OCI-LY7 (cell line): ENCODE results near the gene OR1L1. TPM values are rescaled to one million over a fixed set of nuclear protein-coding genes. Genes with fewer than 3 reads are reported as not detected.

Experiments used
- Bru-seq: library from RNA; stranded (reverse); fragments of 400-500 nt; gene quantifications from one replicate; lab custom pipeline; 2021; lab: Mats Ljungman, UMichigan
- BruChase-seq, 2 experiments: library from RNA; stranded (reverse); fragments of 400-500 nt; gene quantifications; one replicate each; lab custom pipeline; 2021; lab: Mats Ljungman, UMichigan
- BruUV-seq: library from RNA; stranded (reverse); fragments of 400-500 nt; replicated peaks from 2 replicates; lab custom pipeline; 2021; lab: Mats Ljungman, UMichigan
- CTCF ChIA-PET: fragments of 300-600 bp; sonication (Branson Sonifier 250); formaldehyde crosslinking; loops from one replicate; lab custom pipeline; 2022; ENCODE audit warnings: antibody characterized with exemption; ENCODE audit not compliant: unreplicated experiment; lab: Charles Lee
- POLR2A ChIA-PET: fragments of 300-600 bp; sonication (Branson Sonifier 250); formaldehyde crosslinking; loops from one replicate; lab custom pipeline; 2022; ENCODE audit warnings: antibody characterized with exemption; lab: Charles Lee
- DNase-seq: peaks from one replicate; pipeline ENCODE4 v3.0.0-alpha.2; 2015; ENCODE audit warnings: low spot score
- H2AFZ ChIP-seq: fragments of 200-600 bp; sonication (generic), shearing (Covaris generic); 2 replicates; pipeline ENCODE4 v1.6.1; 2014; ENCODE audit warnings: mild to moderate bottlenecking, antibody characterized with exemption, low read length, moderate library complexity
- H3K27ac ChIP-seq: fragments of 200-600 bp; sonication (generic); 2 replicates; pipeline ENCODE4 v1.5.1; 2014; ENCODE audit warnings: mixed run types, low read depth, mild to moderate bottlenecking, moderate library complexity, low read length, inconsistent platforms; ENCODE audit not compliant: poor library complexity, severe bottlenecking
- H3K36me3 ChIP-seq: fragments of 200-600 bp; sonication (generic); 2 replicates; pipeline ENCODE4 v1.6.1; 2014; ENCODE audit warnings: mild to moderate bottlenecking, antibody characterized with exemption, low read length, moderate library complexity, mixed read lengths; ENCODE audit not compliant: insufficient read depth
- H3K4me1 ChIP-seq: fragments of 200-600 bp; sonication (generic); 2 replicates; pipeline ENCODE4 v1.5.1; 2014; ENCODE audit warnings: mild to moderate bottlenecking, low read length; ENCODE audit not compliant: insufficient read depth, poor library complexity, severe bottlenecking
- H3K4me2 ChIP-seq: fragments of 200-600 bp; sonication (generic); 2 replicates; pipeline ENCODE4 v1.6.1; 2014; ENCODE audit warnings: mild to moderate bottlenecking, low read length
- H3K4me3 ChIP-seq: fragments of 200-600 bp; sonication (generic); 2 replicates; pipeline ENCODE4 v1.5.1; 2014; ENCODE audit warnings: mild to moderate bottlenecking, low read depth, low read length; ENCODE audit not compliant: poor library complexity, severe bottlenecking
- H3K79me2 ChIP-seq: fragments of 200-600 bp; sonication (generic); 2 replicates; pipeline ENCODE4 v1.6.1; 2016; ENCODE audit warnings: low read depth, mild to moderate bottlenecking, low read length, moderate library complexity, mixed read lengths; ENCODE audit not compliant: insufficient read depth
- H3K9me2 ChIP-seq: fragments of 200-600 bp; sonication (generic); 2 replicates; pipeline ENCODE4 v1.6.1; 2016; ENCODE audit warnings: mild to moderate bottlenecking, low read length, mixed read lengths; ENCODE audit not compliant: insufficient read depth
- H3K9me3 ChIP-seq: fragments of 200-600 bp; sonication (generic); 2 replicates; pipeline ENCODE4 v1.6.1; 2014; ENCODE audit warnings: mild to moderate bottlenecking, mixed run types, low read length, mixed read lengths
- H4K20me1 ChIP-seq: fragments of 200-600 bp; sonication (generic); 2 replicates; pipeline ENCODE4 v1.6.1; 2014; ENCODE audit warnings: mild to moderate bottlenecking, antibody characterized with exemption, low read length, moderate library complexity, mixed read lengths; ENCODE audit not compliant: insufficient read depth
- CTCF ChIP-seq: fragments of 200-600 bp; sonication (generic); conservative IDR thresholded peaks from 2 replicates; pipeline ENCODE4 v1.5.1; 2014; ENCODE audit warnings: mild to moderate bottlenecking, antibody characterized with exemption, low read length, moderate library complexity, mixed read lengths
- EZH2phosphoT487 ChIP-seq: fragments of 200-600 bp; sonication (generic); IDR thresholded peaks from 2 replicates; pipeline ENCODE4 v1.6.1; 2018; ENCODE audit warnings: low read depth, borderline replicate concordance, mild to moderate bottlenecking, mixed run types, antibody characterized with exemption, low read length, moderate library complexity, mixed read lengths
- intact Hi-C: fragments of 100-400 bp; cut with micrococcal nuclease; formaldehyde crosslinking; loops from one replicate; pipeline ENCODE4 v1.10.0; 2022; ENCODE audit not compliant: unreplicated experiment
- long read RNA-seq: library from polyadenylated mRNA; stranded (forward); transcript quantifications from one replicate; pipeline ENCODE4 v2.0.0, GENCODE V29; 2022
- total RNA-seq, 2 experiments: library from RNA; depleted of rRNA in 1 of 2; stranded (reverse); fragments of >200 nt in 1 of 2; shearing (Covaris generic) in 1 of 2; gene quantifications; 2 replicates each; pipeline ENCODE4 v1.2.3, GENCODE V29; 2014 to 2022

The OR1L1 gene
- total RNA-seq (2014; rRNA removed; shearing (Covaris generic)) = not detected in 2 replicates
- total RNA-seq (2022) = not detected in 2 replicates
- not detected for Bru-seq, nascent RNA
- not detected for BruChase-seq, experiment 1, labeled RNA remaining after a 6-hour chase
- not detected for BruChase-seq, experiment 2, labeled RNA remaining after a 2-hour chase
- long read RNA-seq = 0 reads

GRCh38 chr9:122661416-122661815 lies at the start of gene OR1L1:
OR1L1 (plus strand) TSS chr9:122661716; CDS start chr9:122661716, 0 bp downstream.
- no peak within 1 kb of the TSS for H3K4me3 ChIP-seq
- H3K79me2 ChIP-seq = no peaks in the 10 kb centered on the region
- CTCF ChIA-PET = no interaction called here
- no peaks in the 10 kb centered on the region for H3K4me1 ChIP-seq
- no peak within 1 kb of the TSS for H2AFZ ChIP-seq
- intact Hi-C loops = no loop called here
- POLR2A ChIA-PET = no interaction called here
- TF ChIP-seq EZH2phosphoT487 = no peak
- TF ChIP-seq CTCF = no peak
- H3K9me2 ChIP-seq = no peaks in the 10 kb centered on the region
- DNase-seq = no peak
- BruUV-seq = no TSS peak
- no peaks in the 10 kb centered on the region for H3K9me3 ChIP-seq
- H3K4me2 ChIP-seq = no peak within 1 kb of the TSS
- H3K36me3 ChIP-seq = no peaks in the 10 kb centered on the region
- H4K20me1 ChIP-seq = no peaks in the 10 kb centered on the region
- no peak within 1 kb of the TSS for H3K27ac ChIP-seq

- no peak within 1 kb of the TSS for H3K4me3 ChIP-seq
- no peaks in the 10 kb centered on the region for H3K9me2 ChIP-seq
- H3K27ac ChIP-seq = no peak within 1 kb of the TSS
- intact Hi-C loops = no loop called here
- no peak for DNase-seq
- TF ChIP-seq EZH2phosphoT487 (no peak), CTCF (no peak)
- POLR2A ChIA-PET = no interaction called here
- CTCF ChIA-PET = no interaction called here
- H3K4me1 ChIP-seq = no peaks in the 10 kb centered on the region
- no peaks in the 10 kb centered on the region for H3K79me2 ChIP-seq
- H3K9me3 ChIP-seq = no peaks in the 10 kb centered on the region
- no peaks in the 10 kb centered on the region for H3K36me3 ChIP-seq
- no TSS peak for BruUV-seq
- H2AFZ ChIP-seq = no peak within 1 kb of the TSS
- no peaks in the 10 kb centered on the region for H4K20me1 ChIP-seq
- H3K4me2 ChIP-seq = no peak within 1 kb of the TSS
Observed at GRCh38 chr9:122614362-122614761, 47.2 kb upstream of the OR1L1 start, which contains the start of gene OR1Q1. OR1Q1 (plus strand) TSS chr9:122614738; CDS start chr9:122614738, 0 bp downstream.

GRCh38 chr9:122619996-122620395 lies 41.5 kb upstream of the OR1L1 start:
- intact Hi-C loops = no loop called here
- H3K4me2 ChIP-seq = no peak overlapping the region
- no peak for DNase-seq
- no peak overlapping the region for H3K4me3 ChIP-seq
- H3K36me3 ChIP-seq = no peaks in the 10 kb centered on the region
- ChIA-PET POLR2A (no interaction called here), CTCF (no interaction called here)
- H3K9me3 ChIP-seq = no peaks in the 10 kb centered on the region
- H3K79me2 ChIP-seq = no peaks in the 10 kb centered on the region
- H3K9me2 ChIP-seq = no peaks in the 10 kb centered on the region
- H4K20me1 ChIP-seq = no peaks in the 10 kb centered on the region
- TF ChIP-seq EZH2phosphoT487 (no peak), CTCF (no peak)
- H2AFZ ChIP-seq = no peak overlapping the region
- no peak overlapping the region for H3K27ac ChIP-seq
- no peaks in the 10 kb centered on the region for H3K4me1 ChIP-seq
- no TSS peak for BruUV-seq
